Mesenchymal stem cell (in vitro differentiated cells and primary cell): ENCODE results near the gene SEPTIN12.

Experiments used
- DNase-seq: peaks from one replicate; pipeline ENCODE4 v3.0.0-alpha.2; 2013
- H2AFZ ChIP-seq: one replicate; pipeline ENCODE4 v1.6.1; 2013; ENCODE audit warnings: low read depth, mild to moderate bottlenecking, control low read depth, inconsistent platforms, low read length, moderate library complexity
- H2AK5ac ChIP-seq: 2 replicates; pipeline ENCODE4 v1.6.1; 2013; ENCODE audit warnings: low read length, moderate library complexity, mild to moderate bottlenecking, inconsistent platforms; ENCODE audit not compliant: severe bottlenecking
- H2BK120ac ChIP-seq: one replicate; pipeline ENCODE4 v1.6.1; 2013; ENCODE audit warnings: low read depth, mild to moderate bottlenecking, inconsistent platforms, low read length, moderate library complexity
- H2BK12ac ChIP-seq, 2 experiments: one replicate each; pipeline ENCODE4 v1.6.1; 2013; ENCODE audit warnings: inconsistent platforms in 2 of 2, low read length in 2 of 2, mild to moderate bottlenecking in 2 of 2, moderate library complexity in 2 of 2, control low read depth in 1 of 2
- H2BK15ac ChIP-seq: one replicate; pipeline ENCODE4 v1.6.1; 2013; ENCODE audit warnings: mild to moderate bottlenecking, low read depth, inconsistent platforms; ENCODE audit not compliant: poor library complexity, severe bottlenecking
- H2BK5ac ChIP-seq: 2 replicates; pipeline ENCODE4 v1.6.1; 2013; ENCODE audit warnings: low read depth, mild to moderate bottlenecking, low read length, control low read depth, inconsistent platforms; ENCODE audit not compliant: poor library complexity, severe bottlenecking
- H3K14ac ChIP-seq, 2 experiments: one replicate each; pipeline ENCODE4 v1.6.1; 2013; ENCODE audit warnings: inconsistent platforms in 2 of 2, low read length in 2 of 2, control low read depth in 1 of 2, mild to moderate bottlenecking in 1 of 2, moderate library complexity in 1 of 2
- H3K18ac ChIP-seq, 2 experiments: one replicate each; pipeline ENCODE4 v1.6.1; 2013; ENCODE audit warnings: inconsistent platforms in 2 of 2, low read length in 2 of 2, control low read depth in 1 of 2, low read depth in 1 of 2, mild to moderate bottlenecking in 1 of 2
- H3K23ac ChIP-seq, 2 experiments: one replicate each; pipeline ENCODE4 v1.6.1; 2013; ENCODE audit warnings: inconsistent platforms in 2 of 2, low read length in 2 of 2, mild to moderate bottlenecking in 2 of 2, moderate library complexity in 2 of 2, control low read depth in 1 of 2
- H3K27ac ChIP-seq: 2 replicates; pipeline ENCODE4 v1.5.1; 2013; ENCODE audit warnings: mild to moderate bottlenecking, moderate library complexity, low read length, control low read depth, inconsistent platforms; ENCODE audit not compliant: poor library complexity, severe bottlenecking
- H3K27me3 ChIP-seq, 2 experiments: 2 replicates each; pipeline versions ENCODE4 v1.6.1 to v1.7.0; 2013; ENCODE audit warnings: low read length in 2 of 2, mild to moderate bottlenecking in 2 of 2, moderate library complexity in 2 of 2, control low read depth in 1 of 2, inconsistent platforms in 1 of 2; ENCODE audit not compliant: control insufficient read depth in 1 of 2, insufficient read depth in 1 of 2
- H3K36me3 ChIP-seq, 2 experiments: 2 replicates each; pipeline versions ENCODE4 v1.6.1 to v1.7.0; 2013; ENCODE audit warnings: low read length in 2 of 2, control low read depth in 1 of 2, inconsistent platforms in 1 of 2, low read depth in 1 of 2, mild to moderate bottlenecking in 1 of 2; ENCODE audit not compliant: insufficient read depth in 2 of 2, control insufficient read depth in 1 of 2
- H3K4ac ChIP-seq, 2 experiments: one replicate each; pipeline ENCODE4 v1.6.1; 2013; ENCODE audit warnings: inconsistent platforms in 2 of 2, low read length in 2 of 2, mild to moderate bottlenecking in 2 of 2, moderate library complexity in 2 of 2, control low read depth in 1 of 2, low read depth in 1 of 2
- H3K4me1 ChIP-seq: 2 replicates; pipeline ENCODE4 v1.6.1; 2013; ENCODE audit warnings: low read depth, low read length, control low read depth; ENCODE audit not compliant: control insufficient read depth, insufficient read depth
- H3K4me2 ChIP-seq: 2 replicates; pipeline ENCODE4 v1.6.1; 2013; ENCODE audit warnings: low read length, mild to moderate bottlenecking, inconsistent platforms; ENCODE audit not compliant: poor library complexity, severe bottlenecking
- H3K4me3 ChIP-seq, 2 experiments: 2 replicates each; pipeline versions ENCODE4 v1.5.1 to v1.7.0; 2013; ENCODE audit warnings: low read length in 2 of 2, mild to moderate bottlenecking in 2 of 2, control low read depth in 1 of 2, low read depth in 1 of 2; ENCODE audit not compliant: insufficient read depth in 1 of 2
- H3K79me1 ChIP-seq: replicated peaks from 2 replicates; pipeline ENCODE4 v1.6.1; 2013; ENCODE audit warnings: mild to moderate bottlenecking, control low read depth, low read length, inconsistent platforms; ENCODE audit not compliant: poor library complexity, severe bottlenecking
- H3K9ac ChIP-seq: 2 replicates; pipeline ENCODE4 v1.7.0; 2013; ENCODE audit warnings: mild to moderate bottlenecking, low read length, moderate library complexity
- H3K9me3 ChIP-seq: 2 replicates; pipeline ENCODE4 v1.7.0; 2013; ENCODE audit warnings: mild to moderate bottlenecking, low read length; ENCODE audit not compliant: control insufficient read depth
- H4K8ac ChIP-seq: one replicate; pipeline ENCODE4 v1.6.1; 2013; ENCODE audit warnings: inconsistent platforms, mild to moderate bottlenecking, low read length, moderate library complexity
- H4K91ac ChIP-seq: one replicate; pipeline ENCODE4 v1.6.1; 2013; ENCODE audit warnings: mild to moderate bottlenecking, low read length, inconsistent platforms
- WGBS: methylation state at CpG from one replicate; pipeline ENCODE4 v1.1.7; 2013; ENCODE audit warnings: mixed read lengths; 5-methylcytosine and 5-hydroxymethylcytosine counted together

SEPTIN12 gene

GRCh38 chr16:4831616-4832015 is 43.5 kb upstream of the SEPTIN12 start:
- no peak overlapping the region for H2AFZ ChIP-seq
- DNase-seq = no peak
- H3K27me3 ChIP-seq = no peaks in the 10 kb centered on the region
- H4K8ac ChIP-seq = no peak overlapping the region
- peaks cover 59% of the 10 kb centered on the region for H3K79me1 ChIP-seq
- H3K4me1 ChIP-seq = peaks cover 3% of the 10 kb centered on the region
- H2BK120ac ChIP-seq = no peak overlapping the region
- no peak overlapping the region for H3K27ac ChIP-seq
- no peak overlapping the region for H2AK5ac ChIP-seq
- no peak overlapping the region for H3K4ac ChIP-seq
- peaks cover 68 to 89% of the 10 kb centered on the region in 2 experiments for H3K36me3 ChIP-seq
- H3K4me2 ChIP-seq = no peak overlapping the region
- no peak overlapping the region for H3K18ac ChIP-seq
- no peak overlapping the region for H4K91ac ChIP-seq
- H2BK15ac ChIP-seq = no peak overlapping the region
- no peak overlapping the region for H3K23ac ChIP-seq
- H3K9ac ChIP-seq = no peak overlapping the region
- no peaks in the 10 kb centered on the region for H3K9me3 ChIP-seq
- no peak overlapping the region for H2BK5ac ChIP-seq
- H3K4me3 ChIP-seq = no peak overlapping the region
- no peak overlapping the region for H2BK12ac ChIP-seq
- WGBS = 97% methylated on average over 7 of the region's 8 CpGs
- no peak overlapping the region for H3K14ac ChIP-seq

- WGBS = 97% methylated on average over 7 of the region's 7 CpGs
- Histone ChIP-seq H4K91ac (no peak overlapping the region), H3K14ac (no peak overlapping the region), H3K79me1 (peaks cover 60% of the 10 kb centered on the region), H3K9ac (no peak overlapping the region), H2AK5ac (no peak overlapping the region), H3K4me2 (no peak overlapping the region), H3K18ac (no peak overlapping the region), H3K9me3 (no peaks in the 10 kb centered on the region), H3K27me3 (no peaks in the 10 kb centered on the region), H3K4me3 (no peak overlapping the region), H2AFZ (no peak overlapping the region), H3K4ac (no peak overlapping the region), H4K8ac (no peak overlapping the region), H3K27ac (no peak overlapping the region), H2BK12ac (peak overlapping the region in 1 of 2 experiments; percentile 11), H3K23ac (no peak overlapping the region), H3K4me1 (peaks cover 3% of the 10 kb centered on the region), H2BK5ac (no peak overlapping the region), H3K36me3 (peaks cover 71 to 89% of the 10 kb centered on the region in 2 experiments), H2BK120ac (no peak overlapping the region), H2BK15ac (no peak overlapping the region)
- DNase-seq = no peak
Measured at GRCh38 chr16:4830408-4830807, 42.3 kb upstream of the SEPTIN12 start.

GRCh38 chr16:4828567-4829321 is 40.6 kb upstream of the SEPTIN12 start:
- H3K4ac ChIP-seq = no peak overlapping the region
- no peak overlapping the region for H2BK120ac ChIP-seq
- no peak overlapping the region for H2AFZ ChIP-seq
- no peak overlapping the region for H3K14ac ChIP-seq
- H3K9ac ChIP-seq = no peak overlapping the region
- H3K18ac ChIP-seq = no peak overlapping the region
- DNase-seq = no peak
- H3K27ac ChIP-seq = no peak overlapping the region
- no peak overlapping the region for H4K91ac ChIP-seq
- no peak overlapping the region for H3K4me3 ChIP-seq
- H3K23ac ChIP-seq = no peak overlapping the region
- peaks cover 2% of the 10 kb centered on the region for H3K4me1 ChIP-seq
- no peak overlapping the region for H2BK15ac ChIP-seq
- 97% methylated on average over 11 of the region's 11 CpGs for WGBS
- H2BK12ac ChIP-seq = no peak overlapping the region
- no peak overlapping the region for H3K4me2 ChIP-seq
- H2BK5ac ChIP-seq = no peak overlapping the region
- H2AK5ac ChIP-seq = no peak overlapping the region
- H3K79me1 ChIP-seq = peaks cover 62% of the 10 kb centered on the region
- H3K36me3 ChIP-seq = peaks cover 73 to 90% of the 10 kb centered on the region in 2 experiments
- no peak overlapping the region for H4K8ac ChIP-seq
- H3K27me3 ChIP-seq = no peaks in the 10 kb centered on the region
- no peaks in the 10 kb centered on the region for H3K9me3 ChIP-seq

GRCh38 chr16:4826980-4827379 is 38.8 kb upstream of the SEPTIN12 start:
- Histone ChIP-seq H3K18ac (no peak overlapping the region), H3K4me3 (no peak overlapping the region), H4K91ac (no peak overlapping the region), H3K36me3 (peaks cover 81 to 90% of the 10 kb centered on the region in 2 experiments), H2BK120ac (no peak overlapping the region), H2AFZ (no peak overlapping the region), H3K4me1 (no peaks in the 10 kb centered on the region), H2BK12ac (no peak overlapping the region), H3K27me3 (no peaks in the 10 kb centered on the region), H4K8ac (no peak overlapping the region), H3K14ac (no peak overlapping the region), H2BK5ac (no peak overlapping the region), H3K4me2 (no peak overlapping the region), H2BK15ac (no peak overlapping the region), H3K23ac (no peak overlapping the region), H2AK5ac (no peak overlapping the region), H3K9ac (no peak overlapping the region), H3K27ac (no peak overlapping the region), H3K9me3 (no peaks in the 10 kb centered on the region), H3K79me1 (peaks cover 61% of the 10 kb centered on the region), H3K4ac (no peak overlapping the region)
- 96% methylated on average over 10 of the region's 10 CpGs for WGBS
- no peak for DNase-seq
